GM12892 (cell line): ENCODE data around the gene RPL39L.

Source experiments
- POLR2A ChIP-seq: IDR thresholded peaks from 2 replicates; pipeline ENCODE4 v1.6.1; 2011; ENCODE audit warnings: low read depth, low read length, control low read depth
- POLR2AphosphoS5 ChIP-seq: IDR thresholded peaks from 2 replicates; pipeline ENCODE4 v1.6.1; 2011; ENCODE audit warnings: low read depth, low read length, control low read depth

GRCh38 chr3:187104342-187104741, 35.0 kb downstream of the RPL39L start:
- no peak for TF ChIP-seq POLR2A
- no peak for TF ChIP-seq POLR2AphosphoS5
